Neural progenitor cell (in vitro differentiated cells): ENCODE measurements around the gene DPF3. TPM values are rescaled to one million over a fixed set of nuclear protein-coding genes. Genes with fewer than 3 reads are reported as not detected.

Experiments
- DNase-seq: peaks from one replicate; pipeline ENCODE4 v3.0.0-alpha.2; 2016; ENCODE audit warnings: low spot score
- H2AFZ ChIP-seq: fragments of 200-600 bp; sonication (generic); replicated peaks from 2 replicates; pipeline ENCODE4 v1.6.1; 2016; ENCODE audit warnings: antibody characterized with exemption
- H3F3A ChIP-seq: fragments of 200-600 bp; sonication (generic); 2 replicates; pipeline ENCODE4 v1.6.1; 2016; ENCODE audit warnings: antibody characterized with exemption, low read depth
- H3K27ac ChIP-seq: fragments of 200-600 bp; sonication (generic); 2 replicates; pipeline ENCODE4 v1.5.1; 2016; ENCODE audit warnings: mild to moderate bottlenecking
- H3K27me3 ChIP-seq: fragments of 200-600 bp; sonication (generic); 2 replicates; pipeline ENCODE4 v1.6.1; 2016; ENCODE audit warnings: mild to moderate bottlenecking, moderate library complexity
- H3K36me3 ChIP-seq: fragments of 200-600 bp; sonication (generic); 2 replicates; pipeline ENCODE4 v1.5.1; 2016
- H3K4me1 ChIP-seq: fragments of 200-600 bp; sonication (generic); 2 replicates; pipeline ENCODE4 v1.6.1; 2016; ENCODE audit warnings: mixed run types
- H3K4me2 ChIP-seq: fragments of 200-600 bp; sonication (generic); 2 replicates; pipeline ENCODE4 v1.6.1; 2016
- H3K4me3 ChIP-seq: fragments of 200-600 bp; sonication (generic); 2 replicates; pipeline ENCODE4 v1.5.1; 2016
- H3K79me2 ChIP-seq: fragments of 200-600 bp; sonication (generic); 2 replicates; pipeline ENCODE4 v1.6.1; 2016; ENCODE audit warnings: low read depth
- H3K9ac ChIP-seq: fragments of 200-600 bp; sonication (generic); 2 replicates; pipeline ENCODE4 v1.6.1; 2016
- H3K9me3 ChIP-seq: fragments of 200-600 bp; sonication (generic); 2 replicates; pipeline ENCODE4 v1.5.1; 2016; ENCODE audit warnings: low read depth
- H4K20me1 ChIP-seq: fragments of 200-600 bp; sonication (generic); 2 replicates; pipeline ENCODE4 v1.6.1; 2016; ENCODE audit warnings: low read depth
- H3K27ac Mint-ChIP-seq: 3 replicates; pipeline ENCODE4 v1.8.0; 2021; ENCODE audit warnings: mixed read lengths
- H3K27me3 Mint-ChIP-seq: 2 replicates; pipeline ENCODE4 v1.8.0; 2022; ENCODE audit warnings: low read depth, mild to moderate bottlenecking, inconsistent platforms, moderate library complexity, mixed read lengths; ENCODE audit not compliant: insufficient read depth
- H3K36me3 Mint-ChIP-seq: 3 replicates; pipeline ENCODE4 v1.8.0; 2021; ENCODE audit warnings: mixed read lengths
- H3K4me1 Mint-ChIP-seq: 3 replicates; pipeline ENCODE4 v1.8.0; 2021; ENCODE audit warnings: mixed read lengths
- H3K4me3 Mint-ChIP-seq: 3 replicates; pipeline ENCODE4 v1.8.0; 2021; ENCODE audit warnings: mild to moderate bottlenecking, moderate library complexity, mixed read lengths
- H3K9me3 Mint-ChIP-seq: 3 replicates; pipeline ENCODE4 v1.8.0; 2020; ENCODE audit warnings: mixed read lengths
- CTCF ChIP-seq: fragments of 200-600 bp; sonication (generic); IDR thresholded peaks from 2 replicates; pipeline ENCODE4 v1.5.1; 2017; ENCODE audit warnings: antibody characterized with exemption, mild to moderate bottlenecking
- EZH2 ChIP-seq: fragments of 200-600 bp; sonication (generic); IDR thresholded peaks from 2 replicates; pipeline ENCODE4 v1.6.1; 2017; ENCODE audit warnings: antibody characterized with exemption, mild to moderate bottlenecking, moderate library complexity
- EZH2phosphoT487 ChIP-seq: fragments of 200-600 bp; sonication (generic); IDR thresholded peaks from 2 replicates; pipeline ENCODE4 v1.6.1; 2017; ENCODE audit warnings: antibody characterized with exemption
- small RNA-seq: library from RNA; depleted of rRNA; stranded (forward); fragments of <200 nt; gene quantifications from one replicate; pipeline ENCODE3, GENCODE V24; 2015
- total RNA-seq: library from RNA; depleted of rRNA; stranded (reverse); fragments of >200 nt; gene quantifications from 2 replicates; pipeline ENCODE4 v1.2.3, GENCODE V29; 2015; ENCODE audit warnings: low replicate concordance

Gene DPF3
- total RNA-seq, 1 donor from 2014 or later = not detected

GRCh38 chr14:72574715-72575114, 319.2 kb downstream of the DPF3 start:
- Histone ChIP-seq H3K79me2 (no peaks in the 10 kb centered on the region), H3K4me2 (no peak overlapping the region), H4K20me1 (no peaks in the 10 kb centered on the region), H3K27me3 (no peaks in the 10 kb centered on the region), H3F3A (no peaks in the 10 kb centered on the region), H2AFZ (no peak overlapping the region), H3K9ac (no peak overlapping the region), H3K9me3 (no peaks in the 10 kb centered on the region), H3K36me3 (no peaks in the 10 kb centered on the region), H3K27ac (no peak overlapping the region), H3K4me3 (no peak overlapping the region), H3K4me1 (no peaks in the 10 kb centered on the region)
- Mint-ChIP-seq H3K4me1 (no peaks in the 10 kb centered on the region), H3K4me3 (no peak overlapping the region), H3K36me3 (no peaks in the 10 kb centered on the region), H3K27me3 (peaks cover 8% of the 10 kb centered on the region), H3K9me3 (no peaks in the 10 kb centered on the region), H3K27ac (no peak overlapping the region)
- TF ChIP-seq EZH2phosphoT487 = no peak
- TF ChIP-seq EZH2 = no peak
- no peak for TF ChIP-seq CTCF
- DNase-seq = no peak

- Mint-ChIP-seq H3K4me3 (no peak overlapping the region), H3K9me3 (no peaks in the 10 kb centered on the region), H3K27me3 (peaks cover 5% of the 10 kb centered on the region), H3K27ac (no peak overlapping the region), H3K36me3 (no peaks in the 10 kb centered on the region), H3K4me1 (no peaks in the 10 kb centered on the region)
- H2AFZ ChIP-seq = no peak overlapping the region
- H3F3A ChIP-seq = no peaks in the 10 kb centered on the region
- no peaks in the 10 kb centered on the region for H3K79me2 ChIP-seq
- no peaks in the 10 kb centered on the region for H3K27me3 ChIP-seq
- no peak for DNase-seq
- H3K9ac ChIP-seq = no peak overlapping the region
- H3K4me1 ChIP-seq = no peaks in the 10 kb centered on the region
- no peak overlapping the region for H3K4me3 ChIP-seq
- no peaks in the 10 kb centered on the region for H3K9me3 ChIP-seq
- no peak overlapping the region for H3K4me2 ChIP-seq
- H3K27ac ChIP-seq = no peak overlapping the region
- H3K36me3 ChIP-seq = no peaks in the 10 kb centered on the region
- H4K20me1 ChIP-seq = no peaks in the 10 kb centered on the region
- TF ChIP-seq CTCF = no peak
Observed at GRCh38 chr14:72573725-72574417, 320.0 kb downstream of the DPF3 start.

Small RNA genes lying within 50 kb of the gene (small RNA-seq; reads per million reads assigned to genes)
- gene RF00019 = not detected

Other genes with a start within 250 kb of the DPF3 start
- gene DCAF4, start 32.4 kb upstream of the DPF3 start, total RNA-seq = 3.7 and 7.2 TPM in 2 replicates
- gene ZFYVE1, start 133.0 kb upstream of the DPF3 start, total RNA-seq = 14.3 and 14.7 TPM in 2 replicates
- gene RBM25, start 164.4 kb upstream of the DPF3 start, total RNA-seq = 82.9 and 162 TPM in 2 replicates
- gene PSEN1, start 242.4 kb upstream of the DPF3 start, total RNA-seq = 55.3 and 80.5 TPM in 2 replicates